Activated CD4-positive, alpha-beta T cell treated with anti-CD3 and anti-CD28 coated beads, Interleukin-2, amount 50 U/mL, for 4 hours (primary cell): ENCODE results near the gene TASOR2.

Experiments used
- DNase-seq, 2 experiments: peaks; one replicate each; pipeline ENCODE4 v3.0.0-alpha.2; 2020

TASOR2 gene

GRCh38 chr10:5684318-5684970 lies at the start of gene TASOR2:
TSS of gene TASOR2 (plus strand) at chr10:5684838. CDS start at chr10:5720643, 35,805 bp downstream.
- peak; percentile 94 to 96 for DNase-seq

DNA sequence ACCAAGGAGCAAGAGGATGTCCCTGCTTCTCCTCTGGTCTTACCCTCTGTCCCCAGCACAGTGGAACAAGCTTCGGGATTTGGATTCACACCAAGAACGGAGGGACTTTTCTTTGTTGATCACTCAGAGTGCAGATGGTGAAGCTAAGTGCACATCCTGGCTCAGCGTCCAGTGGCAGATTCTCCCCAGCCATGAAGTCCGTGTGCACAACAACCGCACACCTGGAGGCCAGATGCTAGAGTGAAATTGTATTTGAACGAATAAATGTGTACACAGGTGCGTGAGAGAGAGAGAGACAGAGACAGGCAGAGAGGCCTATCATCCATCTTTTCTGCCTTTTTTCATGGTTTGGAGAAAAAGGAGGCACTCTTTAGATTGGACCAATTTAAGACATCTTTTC lies 49.7 kb upstream of the TASOR2 start:
- no peak for DNase-seq

DNA sequence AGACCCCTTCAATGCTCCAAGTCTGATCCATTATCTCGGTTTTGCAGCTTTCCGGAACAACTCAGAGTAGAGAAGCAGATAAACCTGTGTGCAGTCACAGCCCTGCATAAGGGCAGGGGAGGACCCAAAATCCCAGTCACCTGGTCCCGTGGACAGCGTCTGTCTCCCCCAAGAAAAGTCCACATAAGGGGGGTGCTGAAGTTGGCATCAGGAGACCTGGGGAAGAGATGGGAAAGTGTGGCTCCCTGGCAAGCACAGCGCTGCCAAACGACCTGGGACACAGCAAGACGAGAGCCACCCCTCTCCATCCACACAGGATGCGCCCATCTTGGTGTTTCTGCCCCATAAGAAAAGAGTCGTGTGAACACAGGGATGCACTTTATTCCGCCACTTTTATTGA lies 46.1 kb upstream of the TASOR2 start:
- DNase-seq = no peak

GRCh38 chr10:5639066-5639465 lies 45.6 kb upstream of the TASOR2 start:
- DNase-seq = no peak

DNA sequence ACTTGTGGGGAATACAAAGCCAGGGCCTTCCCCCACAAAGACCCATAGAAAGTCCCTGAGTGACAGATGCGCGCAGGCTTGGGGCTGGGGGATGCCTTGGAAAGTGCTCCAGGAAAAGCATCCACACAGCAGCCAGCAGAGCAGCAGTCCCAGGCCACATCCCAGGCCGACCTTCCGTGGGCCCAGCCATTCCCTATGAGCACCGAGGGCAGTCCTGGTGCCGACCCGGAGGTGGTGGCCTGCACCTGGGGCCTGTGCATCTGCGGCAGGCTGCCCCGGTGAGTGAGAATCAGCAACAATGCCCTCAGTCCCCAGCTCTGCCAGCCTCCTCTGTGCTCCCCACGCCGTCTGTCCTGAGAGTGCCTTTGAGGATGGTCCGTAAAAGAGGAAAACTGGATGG lies 44.6 kb upstream of the TASOR2 start:
- DNase-seq = no peak

GRCh38 chr10:5640501-5640900 lies 44.1 kb upstream of the TASOR2 start:
- no peak for DNase-seq

- no peak for DNase-seq
These were observed 43.1 kb upstream of the TASOR2 start for GRCh38 chr10:5641501-5641900.

DNA sequence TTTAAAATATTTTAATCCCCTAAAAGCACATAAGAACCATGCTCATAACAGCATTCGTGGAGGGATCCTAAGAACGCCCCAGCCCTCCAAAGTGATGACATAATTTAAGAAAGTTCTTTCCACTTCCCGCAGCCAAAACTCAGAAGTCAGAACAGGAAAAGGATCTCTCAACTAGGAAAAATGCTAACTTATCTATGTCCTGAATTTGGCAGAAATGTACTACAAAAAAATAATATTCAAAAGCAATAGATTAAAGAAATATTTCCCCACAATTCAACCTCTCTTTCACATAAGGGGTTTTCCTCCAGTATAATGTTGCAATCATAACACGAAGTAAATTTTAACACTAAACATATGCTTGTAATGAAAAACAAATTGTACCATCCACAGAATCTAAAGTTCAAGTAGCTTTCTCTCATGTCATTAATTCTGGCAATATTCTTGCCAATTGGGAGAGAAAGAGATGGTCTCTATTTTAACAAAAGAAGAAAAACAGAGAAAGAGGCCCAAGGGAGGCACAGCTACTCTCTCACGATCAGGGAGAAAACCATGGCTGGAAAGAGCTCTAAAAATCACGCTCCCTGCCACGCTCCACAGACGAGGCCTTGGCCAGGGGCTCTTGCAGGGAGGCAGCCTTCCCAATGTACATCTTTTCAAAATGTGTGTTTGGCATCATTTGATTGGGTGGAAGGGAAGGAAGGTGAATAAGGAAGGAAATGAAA lies 41.1 kb upstream of the TASOR2 start:
- no peak for DNase-seq

GRCh38 chr10:5644930-5645329 lies 39.7 kb upstream of the TASOR2 start:
- DNase-seq = no peak

DNA sequence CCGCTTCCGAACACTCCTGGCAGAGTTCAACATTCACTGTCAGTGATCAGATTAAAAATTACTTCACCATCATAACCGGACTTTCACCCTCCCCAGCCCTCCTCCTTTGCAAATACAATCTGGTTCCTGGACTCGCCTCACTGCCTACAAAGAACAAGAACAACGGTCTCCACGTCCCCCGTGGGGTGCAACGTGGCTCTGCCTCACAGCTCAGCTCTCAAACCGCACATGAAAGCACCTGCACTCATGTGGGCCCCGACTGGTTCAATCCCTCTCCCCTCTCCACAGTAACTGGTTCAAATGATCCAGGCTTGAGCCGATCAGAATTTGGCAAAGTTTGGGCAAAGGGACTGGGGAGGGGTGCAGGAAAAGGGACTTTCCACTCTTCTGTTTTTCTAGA lies 39.3 kb upstream of the TASOR2 start:
- no peak for DNase-seq

- no peak for DNase-seq
These were observed 38.6 kb upstream of the TASOR2 start for GRCh38 chr10:5645944-5646617.

DNA sequence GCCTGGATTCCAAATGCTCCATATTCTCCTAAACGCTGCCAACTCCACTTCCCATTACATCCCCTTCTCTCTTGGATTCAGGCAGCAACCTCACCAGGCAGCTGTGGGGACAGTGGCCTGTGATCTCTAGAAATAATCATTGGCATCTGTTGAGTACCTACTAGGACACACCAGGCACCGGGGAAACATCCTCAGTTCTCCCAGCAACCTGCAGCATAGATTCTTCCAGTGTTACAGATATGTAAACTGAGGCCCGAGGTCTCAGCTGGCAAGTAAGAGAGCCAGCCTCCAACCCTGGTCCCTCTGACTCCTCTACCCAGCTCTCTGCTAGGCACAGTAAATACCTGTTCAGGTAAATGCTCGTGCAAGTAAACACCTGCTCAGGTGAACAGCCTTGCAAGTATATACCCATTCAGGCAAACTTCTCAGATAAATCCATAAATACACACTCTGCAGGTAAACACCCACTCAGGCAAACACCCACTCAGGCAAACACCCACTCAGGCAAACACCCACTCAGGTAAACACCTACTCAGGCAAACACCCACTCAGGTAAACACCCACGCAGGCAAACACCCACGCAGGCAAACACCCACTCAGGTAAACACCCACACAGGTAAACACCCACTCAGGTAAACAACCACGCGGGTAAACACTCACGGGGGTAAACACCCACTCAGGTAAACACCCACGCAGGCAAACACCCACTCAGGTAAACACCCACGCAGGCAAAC lies 37.0 kb upstream of the TASOR2 start:
- no peak for DNase-seq

- no peak for DNase-seq
These were observed 35.9 kb upstream of the TASOR2 start for GRCh38 chr10:5648494-5649457.

DNA sequence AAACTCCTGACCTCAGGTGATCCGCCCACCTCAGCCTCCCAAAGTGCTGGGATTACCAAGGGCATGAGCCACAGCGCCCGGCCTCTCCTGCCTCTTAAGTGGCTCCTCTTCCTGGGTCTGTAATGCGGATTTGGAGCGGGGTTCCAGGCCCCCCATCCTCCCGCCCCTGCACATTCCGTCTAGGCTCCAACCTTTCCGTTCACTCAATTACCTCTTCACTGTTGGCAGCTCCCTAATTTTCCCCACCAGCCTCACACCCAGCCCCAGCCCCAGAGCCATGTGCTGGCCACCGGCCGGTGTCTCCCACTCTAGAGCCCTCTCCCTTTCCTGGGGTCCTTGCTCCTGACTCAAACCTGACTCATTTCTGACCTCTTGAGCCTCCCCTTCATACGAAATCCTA lies 34.9 kb upstream of the TASOR2 start:
- no peak for DNase-seq

DNA sequence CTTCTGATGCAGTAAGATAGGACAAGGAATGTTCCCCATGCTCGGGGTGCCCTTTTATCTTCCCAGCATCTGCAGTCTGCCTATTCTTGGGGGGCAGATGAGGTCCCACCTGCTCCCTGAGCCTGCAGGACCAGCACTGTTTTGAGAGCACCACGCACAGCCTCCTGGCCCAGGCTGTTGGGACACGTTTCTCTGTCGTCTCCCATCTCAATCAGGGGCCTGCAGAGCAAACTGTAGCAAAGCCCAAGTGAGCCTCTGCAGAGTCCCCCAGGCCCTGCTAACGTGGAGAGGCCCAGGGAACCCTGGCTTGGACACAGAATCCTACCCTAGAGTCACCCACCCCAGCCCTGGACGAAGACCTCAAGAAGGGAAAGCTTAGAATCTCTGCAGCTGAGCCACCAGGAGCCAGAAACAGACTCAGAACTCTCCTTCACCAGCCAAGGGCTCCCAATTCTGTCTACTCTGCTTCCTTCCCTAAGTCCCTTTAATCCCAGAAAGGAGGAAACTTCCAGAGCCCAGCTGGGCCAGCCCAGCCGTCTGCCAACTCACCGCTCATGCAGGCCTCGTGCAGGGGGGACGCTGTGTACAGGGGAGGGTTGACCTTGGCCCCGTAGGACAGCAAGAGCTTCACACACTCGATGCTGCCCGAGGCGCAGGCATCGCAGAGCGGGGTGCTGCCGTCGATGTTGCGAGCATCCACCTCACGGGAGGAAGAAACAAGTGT lies 33.8 kb upstream of the TASOR2 start:
- no peak for DNase-seq

DNA sequence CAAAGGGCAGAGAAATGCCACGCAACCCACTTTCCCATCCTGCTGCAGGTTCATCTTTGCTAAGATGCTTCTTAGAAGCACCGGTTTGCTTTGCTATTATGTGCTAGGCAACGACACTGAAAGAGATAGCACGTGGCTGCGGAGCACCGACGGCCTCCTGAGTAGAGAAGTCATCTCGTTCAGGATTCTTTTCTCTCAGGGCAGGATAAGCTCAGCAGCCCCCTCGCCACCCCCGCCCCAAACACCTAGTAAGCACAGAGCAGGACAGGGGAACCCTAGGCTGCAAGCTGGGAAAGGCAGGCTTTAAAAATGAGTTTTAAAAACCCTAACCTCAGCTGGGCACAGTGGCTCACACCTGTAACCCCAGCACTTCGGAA lies 33.3 kb upstream of the TASOR2 start:
- DNase-seq = no peak

- no peak for DNase-seq
These were observed 31.9 kb upstream of the TASOR2 start for GRCh38 chr10:5652746-5653145.

DNA sequence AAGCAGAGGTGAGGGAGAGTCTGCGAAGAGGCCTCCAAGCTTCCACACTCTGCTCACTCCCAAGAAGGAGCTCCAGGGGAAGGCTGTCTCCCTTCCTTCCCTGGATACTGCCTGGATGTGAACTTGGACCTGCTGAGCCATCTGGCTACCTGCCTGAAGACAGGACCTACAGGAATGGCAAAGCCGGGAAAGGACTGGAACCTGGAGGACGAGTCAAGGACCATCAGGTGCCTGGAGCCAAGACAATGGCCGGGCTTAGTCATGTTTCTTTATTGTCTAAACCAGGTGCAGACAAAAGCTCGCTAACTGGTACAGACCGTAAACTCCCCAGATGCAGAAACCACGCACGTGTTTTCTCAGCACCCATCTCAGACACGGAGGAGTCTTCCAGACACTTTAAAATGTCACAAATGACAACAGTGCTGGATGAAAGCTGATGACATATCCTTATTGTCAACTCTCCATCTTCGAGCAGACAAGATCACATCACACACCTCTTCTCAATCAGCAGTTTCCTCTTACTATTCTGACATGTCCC lies 30.4 kb upstream of the TASOR2 start:
- DNase-seq = no peak

DNA sequence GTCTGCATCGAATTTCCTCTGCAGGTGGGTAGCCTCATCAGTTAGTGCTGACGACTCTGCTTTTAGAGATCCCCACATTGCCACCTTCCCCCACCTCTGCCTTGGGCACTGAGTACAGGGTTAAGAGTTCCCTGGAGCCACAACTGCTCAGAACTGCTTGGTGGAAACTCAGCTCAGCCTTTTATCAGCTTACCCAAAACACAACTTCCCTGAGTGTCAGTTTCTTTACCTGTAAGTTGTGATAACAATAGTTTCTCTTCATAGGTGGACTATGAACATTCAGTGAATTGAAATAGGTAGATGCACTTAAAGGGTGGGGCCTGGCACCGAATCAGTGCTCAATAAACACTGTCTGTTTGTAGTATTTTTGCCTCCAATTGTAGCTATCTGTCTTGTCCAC lies 29.5 kb upstream of the TASOR2 start:
- no peak for DNase-seq

DNA sequence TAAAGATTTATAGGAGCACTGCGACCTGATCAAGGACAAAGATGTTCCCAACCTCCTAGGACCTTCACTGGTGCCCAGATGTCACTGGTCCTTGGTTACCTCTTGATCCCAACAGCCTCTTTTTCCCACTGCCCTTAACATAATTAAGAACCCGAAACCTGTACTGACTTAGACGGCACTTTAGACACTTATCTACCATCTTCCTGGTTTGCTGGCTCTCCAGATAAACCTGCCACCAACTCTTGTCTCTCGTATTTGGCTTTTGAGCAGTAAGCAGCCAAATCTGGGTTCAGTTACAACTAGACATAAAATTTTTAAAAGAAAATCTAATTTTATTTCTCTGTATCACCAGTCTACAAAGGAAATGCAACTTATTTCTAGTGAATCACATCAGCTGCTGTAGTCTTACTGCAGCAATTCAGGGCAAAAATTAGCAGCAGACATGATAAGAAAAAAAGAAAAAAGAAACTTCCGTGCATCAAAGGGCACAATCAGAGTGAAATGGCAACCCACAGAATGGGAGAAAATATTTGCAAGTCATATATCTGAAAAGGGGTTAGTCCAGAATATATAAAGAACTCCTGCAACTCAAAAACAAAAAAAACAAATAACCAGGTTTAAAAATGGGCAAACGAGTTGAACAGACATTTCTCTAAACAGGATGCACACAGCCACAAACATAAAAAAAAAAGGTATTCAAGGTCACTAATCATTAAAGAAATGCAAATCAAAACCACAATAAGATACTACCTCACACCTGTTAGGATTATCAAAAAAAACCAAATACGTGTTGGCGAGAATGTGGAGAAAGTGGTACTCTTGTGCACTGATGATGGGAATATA lies 27.7 kb upstream of the TASOR2 start:
- DNase-seq = no peak
